GM23338 (cell line): Measurements from ENCODE around the gene RPS6KA1. TPM values are rescaled to one million over a fixed set of nuclear protein-coding genes. Genes with fewer than 3 reads are reported as not detected.

ENCODE experiments used
- ATAC-seq: fragments of 200-7000 bp; cut with Tn5 transposase; 3 replicates; pipeline ENCODE4 v1.9.1; 2020
- DNase-seq: peaks from one replicate; pipeline ENCODE4 v3.0.0-alpha.2; 2015; ENCODE audit warnings: low spot score
- H2AFZ ChIP-seq: fragments of 200-600 bp; sonication (generic); 2 replicates; pipeline ENCODE4 v1.8.0; 2016; ENCODE audit warnings: antibody characterized with exemption, mild to moderate bottlenecking, moderate library complexity
- H3F3A ChIP-seq: fragments of 200-600 bp; sonication (generic); replicated peaks from 2 replicates; pipeline ENCODE4 v1.8.0; 2017; ENCODE audit warnings: antibody characterized with exemption, mixed run types, low read depth
- H3K27ac ChIP-seq: fragments of 200-600 bp; sonication (generic); 2 replicates; pipeline ENCODE4 v1.6.1; 2016; ENCODE audit warnings: low read depth
- H3K27me3 ChIP-seq: fragments of 200-600 bp; sonication (generic); 2 replicates; pipeline ENCODE4 v1.8.0; 2016; ENCODE audit warnings: mild to moderate bottlenecking, mixed run types, moderate library complexity; ENCODE audit not compliant: insufficient read depth
- H3K36me3 ChIP-seq: fragments of 200-600 bp; sonication (generic); 2 replicates; pipeline ENCODE4 v1.8.0; 2016; ENCODE audit warnings: mild to moderate bottlenecking; ENCODE audit not compliant: insufficient read depth
- H3K4me1 ChIP-seq: fragments of 200-600 bp; sonication (generic); 2 replicates; pipeline ENCODE4 v1.8.0; 2016; ENCODE audit warnings: mild to moderate bottlenecking, moderate library complexity; ENCODE audit not compliant: insufficient read depth
- H3K4me2 ChIP-seq: fragments of 200-600 bp; sonication (generic); 2 replicates; pipeline ENCODE4 v1.7.1; 2017; ENCODE audit warnings: mixed run types
- H3K4me3 ChIP-seq: fragments of 200-600 bp; sonication (generic); 2 replicates; pipeline ENCODE4 v1.6.1; 2016; ENCODE audit warnings: mixed run types
- H3K79me2 ChIP-seq: fragments of 200-600 bp; sonication (generic); replicated peaks from 2 replicates; pipeline ENCODE4 v1.8.0; 2017; ENCODE audit warnings: mild to moderate bottlenecking; ENCODE audit not compliant: insufficient read depth
- H3K9me2 ChIP-seq: fragments of 200-600 bp; sonication (generic); 2 replicates; pipeline ENCODE4 v1.8.0; 2017; ENCODE audit not compliant: insufficient read depth
- H4K20me1 ChIP-seq: fragments of 200-600 bp; sonication (generic); replicated peaks from 2 replicates; pipeline ENCODE4 v1.8.0; 2017; ENCODE audit warnings: mild to moderate bottlenecking; ENCODE audit not compliant: insufficient read depth
- H3K27ac Mint-ChIP-seq: 2 replicates; pipeline ENCODE4 v1.8.0; 2020; ENCODE audit warnings: inconsistent platforms, mild to moderate bottlenecking, moderate library complexity, mixed read lengths
- H3K27me3 Mint-ChIP-seq: 3 replicates; pipeline ENCODE4 v1.8.0; 2022; ENCODE audit warnings: low read depth, mild to moderate bottlenecking, moderate library complexity, mixed read lengths, inconsistent platforms; ENCODE audit not compliant: insufficient read depth, poor library complexity
- H3K36me3 Mint-ChIP-seq: 3 replicates; pipeline ENCODE4 v1.8.0; 2021; ENCODE audit warnings: low read depth, mild to moderate bottlenecking, inconsistent platforms, moderate library complexity, mixed read lengths
- H3K4me1 Mint-ChIP-seq: 3 replicates; pipeline ENCODE4 v1.8.0; 2020; ENCODE audit warnings: mild to moderate bottlenecking, inconsistent platforms, mixed read lengths
- H3K4me3 Mint-ChIP-seq: 3 replicates; pipeline ENCODE4 v1.8.0; 2021; ENCODE audit warnings: moderate library complexity, mild to moderate bottlenecking, inconsistent platforms, mixed read lengths
- H3K9me3 Mint-ChIP-seq: 3 replicates; pipeline ENCODE4 v1.8.0; 2020; ENCODE audit warnings: moderate library complexity, mild to moderate bottlenecking, inconsistent platforms, mixed read lengths
- CREB1 ChIP-seq: fragments of 250-450 bp; sonication (Bioruptor Pico); IDR thresholded peaks from 2 replicates; pipeline ENCODE4 v1.5.0; 2020; ENCODE audit warnings: low read depth, mild to moderate bottlenecking, moderate library complexity
- CTCF ChIP-seq, 2 experiments: fragments of 200-600 bp in 1 of 2; sonication (generic) in 1 of 2; conservative IDR thresholded peaks; 2 replicates each; pipeline versions ENCODE4 v1.5.1 to v1.6.1; 2016 to 2017; ENCODE audit warnings: antibody characterized with exemption in 2 of 2, low read depth in 2 of 2, mild to moderate bottlenecking in 2 of 2, moderate library complexity in 1 of 2
- EZH2 ChIP-seq: fragments of 200-600 bp; sonication (generic); IDR thresholded peaks from one replicate; pipeline ENCODE4 v1.8.0; 2017; ENCODE audit warnings: antibody characterized with exemption, mild to moderate bottlenecking, low read depth; ENCODE audit not compliant: unreplicated experiment
- EZH2phosphoT487 ChIP-seq: fragments of 200-600 bp; sonication (generic); IDR thresholded peaks from one replicate; pipeline ENCODE4 v1.8.1; 2018; ENCODE audit warnings: antibody characterized with exemption; ENCODE audit not compliant: unreplicated experiment
- JUNB ChIP-seq: IDR thresholded peaks from one replicate; pipeline ENCODE4 v1.6.1; 2016; ENCODE audit warnings: antibody characterized with exemption; ENCODE audit not compliant: unreplicated experiment
- NANOG ChIP-seq: IDR thresholded peaks from 2 replicates; pipeline ENCODE4 v1.6.1; 2016; ENCODE audit warnings: antibody characterized with exemption, borderline replicate concordance
- POLR2AphosphoS5 ChIP-seq: IDR thresholded peaks from 2 replicates; pipeline ENCODE4 v1.6.1; 2016; ENCODE audit warnings: antibody characterized with exemption, low read depth
- STAT1 ChIP-seq: IDR thresholded peaks from one replicate; pipeline ENCODE4 v1.6.1; 2016; ENCODE audit warnings: antibody characterized with exemption; ENCODE audit not compliant: unreplicated experiment
- ZNF331 ChIP-seq: fragments of 250-450 bp; sonication (Bioruptor Pico); IDR thresholded peaks from 2 replicates; pipeline ENCODE4 v1.5.0; 2020; ENCODE audit warnings: low read depth, mild to moderate bottlenecking, moderate library complexity
- polyA plus RNA-seq: library from polyadenylated mRNA; unstranded; fragments of >200 nt; fragmentation: Nextera tagmentation; extraction: Ambion mirVana; gene quantifications from 2 replicates; pipeline ENCODE4 v1.2.1, GENCODE V29; 2016
- total RNA-seq: library from RNA; depleted of rRNA; stranded (reverse); fragments of >200 nt; shearing (Covaris generic); gene quantifications from 2 replicates; pipeline ENCODE4 v1.2.3, GENCODE V29; 2014
- TF ChIP-seq, protein P1 (sequence below): IDR thresholded peaks from one replicate; pipeline ENCODE4 v1.6.1; 2018; ENCODE audit warnings: antibody characterized with exemption; ENCODE audit not compliant: unreplicated experiment
- TF ChIP-seq, protein P2 (sequence below): fragments of 250-450 bp; sonication (Bioruptor Pico); IDR thresholded peaks from 2 replicates; pipeline ENCODE4 v1.5.0; 2020; ENCODE audit warnings: mild to moderate bottlenecking, moderate library complexity

The RPS6KA1 gene
- total and polyA plus RNA-seq, 2 experiments from 2014 or later = 28.3 to 68.6 TPM

GRCh38 chr1:26517766-26518049 lies 11.9 kb upstream of the RPS6KA1 start:
- H3K36me3 Mint-ChIP-seq = no peaks in the 10 kb centered on the region
- TF ChIP-seq JUNB (no peak), STAT1 (no peak), EZH2 (no peak), ZNF331 (CRISPR knock-in tag) (no peak), EZH2phosphoT487 (no peak)
- peaks cover 14% of the 10 kb centered on the region for H3K27me3 Mint-ChIP-seq
- no peak overlapping the region for H3K4me3 Mint-ChIP-seq
- Histone ChIP-seq H3K27ac (no peak overlapping the region), H2AFZ (0 out of 2 replicates have a peak overlapping the region, but pooled peaks have one; percentile 56), H3K36me3 (no peaks in the 10 kb centered on the region), H4K20me1 (no peaks in the 10 kb centered on the region), H3F3A (no peaks in the 10 kb centered on the region), H3K79me2 (no peaks in the 10 kb centered on the region), H3K4me2 (no peak overlapping the region), H3K4me3 (no peak overlapping the region), H3K4me1 (peaks cover 8% of the 10 kb centered on the region), H3K27me3 (no peaks in the 10 kb centered on the region), H3K9me2 (no peaks in the 10 kb centered on the region)
- no peak for ATAC-seq
- no peak for DNase-seq
- H3K9me3 Mint-ChIP-seq = no peaks in the 10 kb centered on the region; the same call in 2 of the 3 replicates
- peaks cover 9% of the 10 kb centered on the region; the same call in 2 of the 3 replicates for H3K4me1 Mint-ChIP-seq
- no peak overlapping the region for H3K27ac Mint-ChIP-seq

GRCh38 chr1:26518355-26518754 lies 11.2 kb upstream of the RPS6KA1 start:
- no peak overlapping the region for H3K4me2 ChIP-seq
- no peaks in the 10 kb centered on the region for H3K36me3 Mint-ChIP-seq
- DNase-seq (no peak), ATAC-seq (no peak)
- no peak overlapping the region for H3K27ac ChIP-seq
- H3K27me3 Mint-ChIP-seq = peaks cover 14% of the 10 kb centered on the region
- no peaks in the 10 kb centered on the region for H3K36me3 ChIP-seq
- no peaks in the 10 kb centered on the region for H3K27me3 ChIP-seq
- no peaks in the 10 kb centered on the region for H3K9me2 ChIP-seq
- H3K79me2 ChIP-seq = no peaks in the 10 kb centered on the region
- no peak overlapping the region for H3K27ac Mint-ChIP-seq
- no peak overlapping the region for H3K4me3 ChIP-seq
- peaks cover 8% of the 10 kb centered on the region for H3K4me1 ChIP-seq
- H3K4me1 Mint-ChIP-seq = peaks cover 9% of the 10 kb centered on the region; the same call in 2 of the 3 replicates
- H3K4me3 Mint-ChIP-seq = no peak overlapping the region
- H3F3A ChIP-seq = no peaks in the 10 kb centered on the region
- peak overlapping the region; percentile 89 for H2AFZ ChIP-seq
- H3K9me3 Mint-ChIP-seq = no peaks in the 10 kb centered on the region; the same call in 2 of the 3 replicates
- no peaks in the 10 kb centered on the region for H4K20me1 ChIP-seq
- TF ChIP-seq NANOG (no peak), JUNB (no peak), ZNF331 (CRISPR knock-in tag) (no peak), EZH2phosphoT487 (no peak), CTCF (conservative IDR thresholded peaks at IDR 0.05; ENCODE audit: low read depth in 2 of 2) (no peak), CREB1 (CRISPR knock-in tag) (no peak), POLR2AphosphoS5 (no peak), STAT1 (no peak)
- TF ChIP-seq, protein P1, sequence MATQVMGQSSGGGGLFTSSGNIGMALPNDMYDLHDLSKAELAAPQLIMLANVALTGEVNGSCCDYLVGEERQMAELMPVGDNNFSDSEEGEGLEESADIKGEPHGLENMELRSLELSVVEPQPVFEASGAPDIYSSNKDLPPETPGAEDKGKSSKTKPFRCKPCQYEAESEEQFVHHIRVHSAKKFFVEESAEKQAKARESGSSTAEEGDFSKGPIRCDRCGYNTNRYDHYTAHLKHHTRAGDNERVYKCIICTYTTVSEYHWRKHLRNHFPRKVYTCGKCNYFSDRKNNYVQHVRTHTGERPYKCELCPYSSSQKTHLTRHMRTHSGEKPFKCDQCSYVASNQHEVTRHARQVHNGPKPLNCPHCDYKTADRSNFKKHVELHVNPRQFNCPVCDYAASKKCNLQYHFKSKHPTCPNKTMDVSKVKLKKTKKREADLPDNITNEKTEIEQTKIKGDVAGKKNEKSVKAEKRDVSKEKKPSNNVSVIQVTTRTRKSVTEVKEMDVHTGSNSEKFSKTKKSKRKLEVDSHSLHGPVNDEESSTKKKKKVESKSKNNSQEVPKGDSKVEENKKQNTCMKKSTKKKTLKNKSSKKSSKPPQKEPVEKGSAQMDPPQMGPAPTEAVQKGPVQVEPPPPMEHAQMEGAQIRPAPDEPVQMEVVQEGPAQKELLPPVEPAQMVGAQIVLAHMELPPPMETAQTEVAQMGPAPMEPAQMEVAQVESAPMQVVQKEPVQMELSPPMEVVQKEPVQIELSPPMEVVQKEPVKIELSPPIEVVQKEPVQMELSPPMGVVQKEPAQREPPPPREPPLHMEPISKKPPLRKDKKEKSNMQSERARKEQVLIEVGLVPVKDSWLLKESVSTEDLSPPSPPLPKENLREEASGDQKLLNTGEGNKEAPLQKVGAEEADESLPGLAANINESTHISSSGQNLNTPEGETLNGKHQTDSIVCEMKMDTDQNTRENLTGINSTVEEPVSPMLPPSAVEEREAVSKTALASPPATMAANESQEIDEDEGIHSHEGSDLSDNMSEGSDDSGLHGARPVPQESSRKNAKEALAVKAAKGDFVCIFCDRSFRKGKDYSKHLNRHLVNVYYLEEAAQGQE = no peak
- TF ChIP-seq, protein P2, sequence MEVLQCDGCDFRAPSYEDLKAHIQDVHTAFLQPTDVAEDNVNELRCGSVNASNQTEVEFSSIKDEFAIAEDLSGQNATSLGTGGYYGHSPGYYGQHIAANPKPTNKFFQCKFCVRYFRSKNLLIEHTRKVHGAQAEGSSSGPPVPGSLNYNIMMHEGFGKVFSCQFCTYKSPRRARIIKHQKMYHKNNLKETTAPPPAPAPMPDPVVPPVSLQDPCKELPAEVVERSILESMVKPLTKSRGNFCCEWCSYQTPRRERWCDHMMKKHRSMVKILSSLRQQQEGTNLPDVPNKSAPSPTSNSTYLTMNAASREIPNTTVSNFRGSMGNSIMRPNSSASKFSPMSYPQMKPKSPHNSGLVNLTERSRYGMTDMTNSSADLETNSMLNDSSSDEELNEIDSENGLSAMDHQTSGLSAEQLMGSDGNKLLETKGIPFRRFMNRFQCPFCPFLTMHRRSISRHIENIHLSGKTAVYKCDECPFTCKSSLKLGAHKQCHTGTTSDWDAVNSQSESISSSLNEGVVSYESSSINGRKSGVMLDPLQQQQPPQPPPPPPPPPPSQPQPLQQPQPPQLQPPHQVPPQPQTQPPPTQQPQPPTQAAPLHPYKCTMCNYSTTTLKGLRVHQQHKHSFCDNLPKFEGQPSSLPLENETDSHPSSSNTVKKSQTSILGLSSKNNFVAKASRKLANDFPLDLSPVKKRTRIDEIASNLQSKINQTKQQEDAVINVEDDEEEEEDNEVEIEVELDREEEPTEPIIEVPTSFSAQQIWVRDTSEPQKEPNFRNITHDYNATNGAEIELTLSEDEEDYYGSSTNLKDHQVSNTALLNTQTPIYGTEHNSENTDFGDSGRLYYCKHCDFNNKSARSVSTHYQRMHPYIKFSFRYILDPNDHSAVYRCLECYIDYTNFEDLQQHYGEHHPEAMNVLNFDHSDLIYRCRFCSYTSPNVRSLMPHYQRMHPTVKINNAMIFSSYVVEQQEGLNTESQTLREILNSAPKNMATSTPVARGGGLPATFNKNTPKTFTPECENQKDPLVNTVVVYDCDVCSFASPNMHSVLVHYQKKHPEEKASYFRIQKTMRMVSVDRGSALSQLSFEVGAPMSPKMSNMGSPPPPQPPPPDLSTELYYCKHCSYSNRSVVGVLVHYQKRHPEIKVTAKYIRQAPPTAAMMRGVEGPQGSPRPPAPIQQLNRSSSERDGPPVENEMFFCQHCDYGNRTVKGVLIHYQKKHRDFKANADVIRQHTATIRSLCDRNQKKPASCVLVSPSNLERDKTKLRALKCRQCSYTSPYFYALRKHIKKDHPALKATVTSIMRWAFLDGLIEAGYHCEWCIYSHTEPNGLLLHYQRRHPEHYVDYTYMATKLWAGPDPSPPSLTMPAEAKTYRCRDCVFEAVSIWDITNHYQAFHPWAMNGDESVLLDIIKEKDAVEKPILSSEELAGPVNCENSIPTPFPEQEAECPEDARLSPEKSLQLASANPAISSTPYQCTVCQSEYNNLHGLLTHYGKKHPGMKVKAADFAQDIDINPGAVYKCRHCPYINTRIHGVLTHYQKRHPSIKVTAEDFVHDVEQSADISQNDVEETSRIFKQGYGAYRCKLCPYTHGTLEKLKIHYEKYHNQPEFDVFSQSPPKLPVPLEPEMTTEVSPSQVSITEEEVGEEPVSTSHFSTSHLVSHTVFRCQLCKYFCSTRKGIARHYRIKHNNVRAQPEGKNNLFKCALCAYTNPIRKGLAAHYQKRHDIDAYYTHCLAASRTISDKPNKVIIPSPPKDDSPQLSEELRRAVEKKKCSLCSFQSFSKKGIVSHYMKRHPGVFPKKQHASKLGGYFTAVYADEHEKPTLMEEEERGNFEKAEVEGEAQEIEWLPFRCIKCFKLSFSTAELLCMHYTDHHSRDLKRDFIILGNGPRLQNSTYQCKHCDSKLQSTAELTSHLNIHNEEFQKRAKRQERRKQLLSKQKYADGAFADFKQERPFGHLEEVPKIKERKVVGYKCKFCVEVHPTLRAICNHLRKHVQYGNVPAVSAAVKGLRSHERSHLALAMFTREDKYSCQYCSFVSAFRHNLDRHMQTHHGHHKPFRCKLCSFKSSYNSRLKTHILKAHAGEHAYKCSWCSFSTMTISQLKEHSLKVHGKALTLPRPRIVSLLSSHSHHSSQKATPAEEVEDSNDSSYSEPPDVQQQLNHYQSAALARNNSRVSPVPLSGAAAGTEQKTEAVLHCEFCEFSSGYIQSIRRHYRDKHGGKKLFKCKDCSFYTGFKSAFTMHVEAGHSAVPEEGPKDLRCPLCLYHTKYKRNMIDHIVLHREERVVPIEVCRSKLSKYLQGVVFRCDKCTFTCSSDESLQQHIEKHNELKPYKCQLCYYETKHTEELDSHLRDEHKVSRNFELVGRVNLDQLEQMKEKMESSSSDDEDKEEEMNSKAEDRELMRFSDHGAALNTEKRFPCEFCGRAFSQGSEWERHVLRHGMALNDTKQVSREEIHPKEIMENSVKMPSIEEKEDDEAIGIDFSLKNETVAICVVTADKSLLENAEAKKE (CRISPR knock-in tag) = no peak
